Endothelial cell (in vitro differentiated cells): ENCODE data around the gene PRSS57. TPM values are rescaled to one million over a fixed set of nuclear protein-coding genes. Genes with fewer than 3 reads are reported as not detected.
"Not testable (repeated sequence)": the region's sequence is repeated elsewhere in the genome, so short reads cannot be mapped to it uniquely, and the experiment has no call there.

Source experiments
- DNase-seq: peaks from one replicate; pipeline ENCODE4 v3.0.0; 2021; ENCODE audit warnings: low spot score
- H3K27ac Mint-ChIP-seq: one replicate; pipeline ENCODE4 v1.8.0; 2021; ENCODE audit warnings: mixed read lengths, inconsistent platforms; ENCODE audit not compliant: unreplicated experiment
- H3K27me3 Mint-ChIP-seq: one replicate; pipeline ENCODE4 v1.8.0; 2021; ENCODE audit warnings: mild to moderate bottlenecking, moderate library complexity, mixed read lengths, inconsistent platforms; ENCODE audit not compliant: unreplicated experiment
- H3K36me3 Mint-ChIP-seq: one replicate; pipeline ENCODE4 v1.8.0; 2021; ENCODE audit warnings: mild to moderate bottlenecking, low read depth, mixed read lengths, inconsistent platforms; ENCODE audit not compliant: unreplicated experiment
- H3K4me1 Mint-ChIP-seq: one replicate; pipeline ENCODE4 v1.8.0; 2021; ENCODE audit warnings: mild to moderate bottlenecking, mixed read lengths, inconsistent platforms; ENCODE audit not compliant: unreplicated experiment
- H3K4me3 Mint-ChIP-seq: one replicate; pipeline ENCODE4 v1.8.0; 2021; ENCODE audit warnings: mild to moderate bottlenecking, mixed read lengths, inconsistent platforms; ENCODE audit not compliant: unreplicated experiment
- H3K9me3 Mint-ChIP-seq: one replicate; pipeline ENCODE4 v1.8.0; 2021; ENCODE audit warnings: mixed read lengths, inconsistent platforms; ENCODE audit not compliant: unreplicated experiment
- total RNA-seq: library from RNA; stranded (reverse); fragmentation: NEBNext Ultra II Directional; extraction: Animal tissue kit (Norgen Biotek cat#: 25700); gene quantifications from one replicate; pipeline ENCODE4 v1.2.1, GENCODE V29; 2021; ENCODE audit not compliant: unreplicated experiment
- TF ChIP-seq, protein P1 (sequence below): fragments of 200-600 bp; sonication (generic); IDR thresholded peaks from one replicate; pipeline ENCODE4 v1.5.0; 2021; ENCODE audit warnings: antibody characterized with exemption; ENCODE audit not compliant: unreplicated experiment

PRSS57 gene
- total RNA-seq, 1 donor from 2014 or later: not detected

DNA sequence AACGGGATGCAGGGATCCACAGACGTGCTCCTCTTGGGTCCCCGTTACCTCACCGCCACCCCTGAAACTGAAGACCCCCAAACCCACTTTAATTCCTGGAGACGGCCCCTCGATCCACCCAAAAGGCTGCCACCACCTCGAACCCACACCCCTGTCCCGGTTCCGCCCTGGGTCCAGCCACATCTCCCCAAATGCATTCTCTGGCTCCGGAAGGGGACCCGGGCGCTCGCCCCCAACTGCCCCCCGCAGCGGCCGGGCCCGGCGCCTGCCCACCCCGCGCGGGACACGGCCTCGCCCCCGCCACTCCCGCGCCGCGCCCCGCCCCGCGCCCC, 19.3 kb downstream of the PRSS57 start:
- Mint-ChIP-seq H3K4me1 (peaks cover 2% of the 10 kb centered on the region), H3K27me3 (peaks cover 8% of the 10 kb centered on the region), H3K4me3 (no peak overlapping the region), H3K27ac (no peak overlapping the region), H3K9me3 (no peaks in the 10 kb centered on the region), H3K36me3 (no peaks in the 10 kb centered on the region)
- DNase-seq: no peak
- TF ChIP-seq, protein P1, sequence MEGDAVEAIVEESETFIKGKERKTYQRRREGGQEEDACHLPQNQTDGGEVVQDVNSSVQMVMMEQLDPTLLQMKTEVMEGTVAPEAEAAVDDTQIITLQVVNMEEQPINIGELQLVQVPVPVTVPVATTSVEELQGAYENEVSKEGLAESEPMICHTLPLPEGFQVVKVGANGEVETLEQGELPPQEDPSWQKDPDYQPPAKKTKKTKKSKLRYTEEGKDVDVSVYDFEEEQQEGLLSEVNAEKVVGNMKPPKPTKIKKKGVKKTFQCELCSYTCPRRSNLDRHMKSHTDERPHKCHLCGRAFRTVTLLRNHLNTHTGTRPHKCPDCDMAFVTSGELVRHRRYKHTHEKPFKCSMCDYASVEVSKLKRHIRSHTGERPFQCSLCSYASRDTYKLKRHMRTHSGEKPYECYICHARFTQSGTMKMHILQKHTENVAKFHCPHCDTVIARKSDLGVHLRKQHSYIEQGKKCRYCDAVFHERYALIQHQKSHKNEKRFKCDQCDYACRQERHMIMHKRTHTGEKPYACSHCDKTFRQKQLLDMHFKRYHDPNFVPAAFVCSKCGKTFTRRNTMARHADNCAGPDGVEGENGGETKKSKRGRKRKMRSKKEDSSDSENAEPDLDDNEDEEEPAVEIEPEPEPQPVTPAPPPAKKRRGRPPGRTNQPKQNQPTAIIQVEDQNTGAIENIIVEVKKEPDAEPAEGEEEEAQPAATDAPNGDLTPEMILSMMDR: no peak

DNA sequence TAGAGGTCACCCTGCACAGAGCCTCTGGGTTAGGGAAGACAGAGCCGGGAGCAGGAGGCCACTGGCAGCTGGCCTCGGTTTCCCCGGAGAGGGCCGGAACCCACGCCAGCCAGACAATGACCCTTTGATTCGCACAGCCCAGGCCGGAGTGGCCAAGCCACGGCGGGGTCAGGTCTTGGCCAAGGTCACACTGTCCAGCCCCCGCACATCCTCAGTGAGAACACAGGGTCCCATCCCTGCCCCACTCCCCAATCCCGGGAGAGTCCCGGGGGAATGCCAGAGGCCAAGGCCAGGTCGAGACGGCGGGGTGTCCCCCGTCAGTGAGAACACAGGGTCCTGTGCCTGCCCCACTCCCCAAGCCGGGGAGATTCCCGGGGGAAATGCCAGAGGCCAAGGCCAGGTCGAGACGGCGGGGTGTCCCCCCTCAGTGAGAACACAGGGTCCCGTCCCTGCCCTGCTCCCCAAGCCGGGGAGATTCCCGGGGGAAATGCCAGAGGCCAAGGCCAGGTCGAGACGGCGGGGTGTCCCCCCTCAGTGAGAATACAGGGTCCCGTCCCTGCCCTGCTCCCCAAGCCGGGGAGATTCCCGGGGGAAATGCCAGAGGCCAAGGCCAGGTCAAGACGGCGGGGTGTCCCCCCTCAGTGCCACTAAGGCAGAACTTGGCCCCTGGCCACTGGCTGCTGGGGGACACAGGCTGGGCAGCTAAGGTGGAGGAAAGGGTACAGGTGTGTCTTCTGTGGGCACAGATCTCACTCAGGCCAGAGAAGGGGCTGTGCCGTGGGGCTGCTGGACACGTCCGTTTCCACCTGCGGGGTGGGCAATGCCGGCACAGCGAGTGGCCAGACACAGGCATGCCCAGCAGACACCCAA, 20.7 kb downstream of the PRSS57 start:
- Mint-ChIP-seq H3K9me3 (no peaks in the 10 kb centered on the region), H3K4me3 (no peak overlapping the region), H3K27ac (no peak overlapping the region), H3K36me3 (no peaks in the 10 kb centered on the region), H3K27me3 (peaks cover 7% of the 10 kb centered on the region), H3K4me1 (no peaks in the 10 kb centered on the region)
- TF ChIP-seq, protein P1: no peak
- DNase-seq: no peak

DNA sequence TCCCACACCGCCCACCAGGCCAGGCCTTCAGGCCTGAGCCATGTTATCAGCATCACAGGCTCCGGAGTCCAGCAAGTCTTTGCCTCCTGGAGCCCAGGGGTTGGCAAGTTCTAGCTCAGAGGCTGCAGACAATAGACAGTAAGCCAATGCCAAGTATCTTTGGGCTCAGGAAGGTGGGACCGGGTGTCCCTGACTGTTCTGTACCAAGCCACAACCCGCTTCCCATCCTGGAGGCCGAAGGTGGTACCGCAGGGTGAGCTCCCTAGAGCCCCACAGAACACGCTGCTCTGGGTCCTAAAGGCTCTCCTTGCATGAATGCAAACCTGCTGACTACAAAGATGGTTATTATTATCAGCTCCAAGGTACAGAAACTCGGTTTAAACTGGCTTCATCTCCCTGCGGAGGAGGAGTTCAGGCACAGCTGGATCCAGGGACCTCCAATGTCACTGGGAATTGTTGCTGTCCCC, 24.6 kb downstream of the PRSS57 start:
- Mint-ChIP-seq H3K4me1 (no peaks in the 10 kb centered on the region), H3K27ac (no peak overlapping the region), H3K9me3 (no peaks in the 10 kb centered on the region), H3K27me3 (peaks cover 9% of the 10 kb centered on the region), H3K4me3 (no peak overlapping the region), H3K36me3 (peaks cover 8% of the 10 kb centered on the region)
- DNase-seq: no peak
- TF ChIP-seq, protein P1: peak; percentile 41

DNA sequence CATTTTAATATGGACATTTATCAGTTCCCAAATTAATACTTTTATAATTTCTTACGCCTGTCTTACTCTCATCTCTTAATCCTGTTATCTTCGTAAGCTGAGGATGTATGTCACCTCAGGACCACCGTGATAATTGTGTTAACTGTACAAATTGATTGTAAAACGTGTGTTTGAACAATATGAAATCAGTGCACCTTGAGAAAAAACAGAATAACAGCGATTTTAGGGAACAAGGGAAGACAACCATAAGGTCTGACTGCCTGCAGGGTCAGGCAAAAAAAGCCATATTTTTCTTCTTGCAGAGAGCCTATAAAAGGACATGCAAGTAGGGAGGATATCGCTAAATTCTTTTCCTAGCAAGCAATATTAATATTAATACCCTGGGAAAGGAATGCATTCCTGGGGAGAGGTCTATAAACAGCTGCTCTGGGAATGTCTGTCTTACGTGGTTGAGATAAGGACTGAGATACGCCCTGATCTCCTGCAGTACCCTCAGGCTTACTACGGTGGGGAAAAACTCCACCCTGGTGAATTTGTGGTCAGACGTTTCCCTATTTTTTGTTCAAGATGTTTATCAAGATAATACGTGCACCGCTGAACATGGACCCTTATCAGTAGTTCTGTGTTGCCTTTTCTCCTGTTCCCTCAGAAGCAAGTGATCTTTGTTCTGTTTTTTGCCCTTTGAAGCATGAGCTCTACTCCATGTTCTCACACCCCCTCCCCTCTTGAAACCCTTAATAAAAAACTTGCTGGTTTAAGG, 26.4 kb downstream of the PRSS57 start:
- not testable (repeated sequence) for H3K4me3 Mint-ChIP-seq, H3K4me1 Mint-ChIP-seq, H3K27ac Mint-ChIP-seq, H3K9me3 Mint-ChIP-seq, DNase-seq, H3K36me3 Mint-ChIP-seq
- H3K27me3 Mint-ChIP-seq: peaks cover 13% of the 10 kb centered on the region

DNA sequence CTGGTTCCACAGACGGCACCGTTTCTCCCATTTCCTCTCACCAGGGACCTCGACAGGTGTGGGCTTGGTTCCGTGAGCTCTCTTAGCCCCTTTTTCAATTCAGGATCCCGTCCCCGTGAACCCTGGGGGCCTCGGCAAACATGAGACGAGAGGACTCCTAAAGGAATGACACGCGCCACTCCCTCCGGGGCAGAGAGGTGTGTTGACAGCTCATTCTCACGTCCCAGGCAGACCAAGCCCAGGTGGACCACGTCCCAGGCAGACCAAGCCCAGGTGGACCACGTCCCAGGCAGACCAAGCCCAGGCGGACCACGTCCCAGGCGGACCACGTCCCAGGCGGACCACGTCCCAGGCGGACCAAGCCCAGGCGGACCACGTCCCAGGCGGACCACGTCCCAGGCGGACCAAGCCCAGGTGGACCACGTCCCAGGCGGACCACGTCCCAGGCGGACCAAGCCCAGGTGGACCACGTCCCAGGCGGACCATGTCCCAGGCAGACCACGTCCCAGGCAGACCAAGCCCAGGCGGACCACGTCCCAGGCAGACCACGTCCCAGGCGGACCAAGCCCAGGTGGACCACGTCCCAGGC, 28.2 kb downstream of the PRSS57 start:
- not testable (repeated sequence) for H3K4me1 Mint-ChIP-seq, H3K36me3 Mint-ChIP-seq, H3K4me3 Mint-ChIP-seq, H3K9me3 Mint-ChIP-seq, DNase-seq
- Mint-ChIP-seq H3K27ac (peak overlapping the region; percentile 5), H3K27me3 (peaks cover 16% of the 10 kb centered on the region)
